Prostate gland (tissue), 2 donors: ENCODE results near the gene ATAT1. TPM values are rescaled to one million over a fixed set of nuclear protein-coding genes. Genes with fewer than 3 reads are reported as not detected.

Experiments
- DNase-seq: peaks from one replicate; pipeline ENCODE4 v3.0.0-alpha.2; 2019; ENCODE audit warnings: low spot score
- H3K27ac ChIP-seq, 2 donors: fragments of 200-600 bp; sonication (generic); 2 replicates each; pipeline ENCODE4 v1.5.1; 2017 to 2019
- H3K27me3 ChIP-seq: fragments of 200-600 bp; sonication (generic); replicated peaks from 2 replicates; pipeline ENCODE4 v1.5.1; 2019; ENCODE audit not compliant: insufficient read depth
- H3K36me3 ChIP-seq, 2 donors: fragments of 200-600 bp; sonication (generic); 1 replicate in 1 of 2; 2 replicates in 1 of 2; pipeline versions ENCODE4 v1.5.1 to v1.8.1; 2017 to 2019
- H3K4me1 ChIP-seq: fragments of 200-600 bp; sonication (generic); replicated peaks from 2 replicates; pipeline ENCODE4 v1.5.1; 2019
- H3K4me3 ChIP-seq, 2 donors: fragments of 200-600 bp; sonication (generic); 2 replicates each; pipeline ENCODE4 v1.5.1; 2017 to 2019
- H3K9me3 ChIP-seq: fragments of 200-600 bp; sonication (generic); 2 replicates; pipeline ENCODE4 v1.5.1; 2017
- POLR2A ChIP-seq: fragments of 450-650 bp; IDR thresholded peaks from one replicate; pipeline ENCODE4 v1.6.1; 2016; ENCODE audit warnings: antibody characterized with exemption, mild to moderate bottlenecking
- POLR2AphosphoS5 ChIP-seq: sonication (generic); formaldehyde crosslinking; IDR thresholded peaks from one replicate; pipeline ENCODE4 v1.6.1; 2017; ENCODE audit warnings: antibody characterized with exemption
- WGBS: methylation state at CpG from one replicate; pipeline ENCODE4 v1.1.5; 2018; 5-methylcytosine and 5-hydroxymethylcytosine counted together
- intact Hi-C: fragments of 100-400 bp; cut with DNase I; formaldehyde crosslinking; loops from one replicate; pipeline ENCODE4 v1.14.2; 2022
- total RNA-seq, 2 donors: library from RNA; depleted of rRNA; stranded (reverse); fragments of >200 nt; gene quantifications; one replicate each; pipeline ENCODE4 v1.1.0, GENCODE V29; 2016
- TF ChIP-seq, protein P1 (sequence below), 4 experiments: fragments of 200-600 bp in 2 of 4; fragments of 450-650 bp in 2 of 4; sonication (generic) in 2 of 4; IDR thresholded peaks; 1 replicate in 3 of 4; 2 replicates in 1 of 4; pipeline ENCODE4 v1.5.1; 2016 to 2019; ENCODE audit warnings: antibody characterized with exemption in 4 of 4, mild to moderate bottlenecking in 2 of 4, moderate library complexity in 2 of 4

Gene ATAT1
- total RNA-seq, 2 donors from 2014 or later = 8.7 to 11.0 TPM

DNA sequence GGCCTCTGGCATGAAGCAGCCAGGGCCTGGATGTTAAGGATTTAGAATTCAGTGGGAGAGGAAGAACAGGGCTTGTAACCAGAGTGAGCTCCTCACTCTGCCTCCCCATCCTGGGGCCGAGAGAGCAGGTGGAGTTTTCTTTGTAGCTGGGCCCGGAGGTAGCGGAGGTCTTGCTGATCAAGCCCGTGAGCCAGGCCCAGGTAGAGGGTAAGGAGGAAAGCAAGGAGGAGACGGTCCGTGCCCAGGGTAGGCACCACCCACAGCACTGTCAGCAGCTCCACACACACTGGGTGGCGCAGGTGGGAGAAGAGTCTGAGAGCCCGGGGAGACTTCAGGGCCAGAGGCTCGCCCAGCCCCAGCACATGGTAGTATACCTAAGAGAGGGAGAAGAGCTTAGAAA, 61.9 kb downstream of the ATAT1 start:
- intact Hi-C loops = loop anchor here (5.0 kb wide), 1 partner anchor 71 kb away; the partner anchor contains the start of genes MRPS18B and PPP1R10
- no peak for DNase-seq
- Histone ChIP-seq H3K36me3 (no peaks in the 10 kb centered on the region), H3K27me3 (no peaks in the 10 kb centered on the region), H3K27ac (peak overlapping the region in 1 of 2 donors; percentile 97), H3K4me3 (no peak overlapping the region), H3K4me1 (peaks cover 4% of the 10 kb centered on the region), H3K9me3 (no peaks in the 10 kb centered on the region)
- 80% methylated on average over 9 of the region's 9 CpGs for WGBS
- no peak for TF ChIP-seq POLR2AphosphoS5
- TF ChIP-seq, protein P1, sequence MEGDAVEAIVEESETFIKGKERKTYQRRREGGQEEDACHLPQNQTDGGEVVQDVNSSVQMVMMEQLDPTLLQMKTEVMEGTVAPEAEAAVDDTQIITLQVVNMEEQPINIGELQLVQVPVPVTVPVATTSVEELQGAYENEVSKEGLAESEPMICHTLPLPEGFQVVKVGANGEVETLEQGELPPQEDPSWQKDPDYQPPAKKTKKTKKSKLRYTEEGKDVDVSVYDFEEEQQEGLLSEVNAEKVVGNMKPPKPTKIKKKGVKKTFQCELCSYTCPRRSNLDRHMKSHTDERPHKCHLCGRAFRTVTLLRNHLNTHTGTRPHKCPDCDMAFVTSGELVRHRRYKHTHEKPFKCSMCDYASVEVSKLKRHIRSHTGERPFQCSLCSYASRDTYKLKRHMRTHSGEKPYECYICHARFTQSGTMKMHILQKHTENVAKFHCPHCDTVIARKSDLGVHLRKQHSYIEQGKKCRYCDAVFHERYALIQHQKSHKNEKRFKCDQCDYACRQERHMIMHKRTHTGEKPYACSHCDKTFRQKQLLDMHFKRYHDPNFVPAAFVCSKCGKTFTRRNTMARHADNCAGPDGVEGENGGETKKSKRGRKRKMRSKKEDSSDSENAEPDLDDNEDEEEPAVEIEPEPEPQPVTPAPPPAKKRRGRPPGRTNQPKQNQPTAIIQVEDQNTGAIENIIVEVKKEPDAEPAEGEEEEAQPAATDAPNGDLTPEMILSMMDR (IDR thresholded peaks at IDR 0.05) = no peak
- no peak for TF ChIP-seq POLR2A

DNA sequence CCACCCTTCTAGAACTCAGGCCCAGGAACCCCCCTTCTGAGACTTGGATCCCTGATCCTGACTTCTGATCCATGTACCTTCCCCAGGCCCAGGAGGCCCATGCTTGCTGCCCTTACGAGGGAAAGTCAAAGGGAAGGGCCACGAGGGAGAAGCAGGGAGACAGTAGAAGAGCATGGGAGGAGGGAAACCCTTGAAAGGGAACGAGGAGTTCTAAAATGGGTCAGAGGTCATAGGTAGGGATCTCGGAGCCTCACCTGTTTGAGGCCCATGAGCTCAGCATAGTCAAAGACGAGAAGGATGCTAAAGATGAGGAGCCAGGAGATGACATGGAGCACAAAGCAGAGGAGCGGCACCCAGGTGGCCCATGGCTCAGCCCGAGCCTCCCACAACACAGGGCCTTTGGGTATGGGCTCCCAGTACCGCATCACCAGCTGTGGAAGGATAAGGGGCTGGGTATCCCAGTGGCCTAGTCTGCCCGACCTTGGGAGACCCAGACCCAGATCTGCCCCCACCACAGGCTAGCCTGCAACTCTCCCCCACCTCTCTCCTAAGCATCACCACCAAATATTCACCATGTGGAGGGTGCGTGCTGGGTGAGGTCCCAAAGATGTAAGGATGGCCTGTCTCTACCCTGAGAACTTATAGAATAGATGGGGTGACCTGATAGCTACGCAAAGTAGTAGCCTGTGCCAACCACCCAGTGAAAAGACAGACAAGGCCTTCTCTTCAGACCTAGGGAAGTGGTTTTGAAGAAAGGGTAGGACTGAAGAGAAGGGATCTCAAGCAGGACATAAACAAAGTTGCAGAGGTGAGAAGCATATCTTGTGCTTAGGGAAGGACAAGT, 62.6 kb downstream of the ATAT1 start:
- Histone ChIP-seq H3K9me3 (no peaks in the 10 kb centered on the region), H3K4me1 (peaks cover 2% of the 10 kb centered on the region), H3K4me3 (no peak overlapping the region), H3K27me3 (no peaks in the 10 kb centered on the region), H3K27ac (peak overlapping the region; percentile 86 to 97), H3K36me3 (no peaks in the 10 kb centered on the region)
- intact Hi-C loops = loop anchor here (5.0 kb wide), 1 partner anchor 72 kb away; the partner anchor contains the start of genes MRPS18B and PPP1R10
- no peak for DNase-seq
- TF ChIP-seq, protein P1 (IDR thresholded peaks at IDR 0.05) = no peak
- TF ChIP-seq POLR2A = no peak
- TF ChIP-seq POLR2AphosphoS5 = no peak
- 84% methylated on average over 11 of the region's 11 CpGs for WGBS

DNA sequence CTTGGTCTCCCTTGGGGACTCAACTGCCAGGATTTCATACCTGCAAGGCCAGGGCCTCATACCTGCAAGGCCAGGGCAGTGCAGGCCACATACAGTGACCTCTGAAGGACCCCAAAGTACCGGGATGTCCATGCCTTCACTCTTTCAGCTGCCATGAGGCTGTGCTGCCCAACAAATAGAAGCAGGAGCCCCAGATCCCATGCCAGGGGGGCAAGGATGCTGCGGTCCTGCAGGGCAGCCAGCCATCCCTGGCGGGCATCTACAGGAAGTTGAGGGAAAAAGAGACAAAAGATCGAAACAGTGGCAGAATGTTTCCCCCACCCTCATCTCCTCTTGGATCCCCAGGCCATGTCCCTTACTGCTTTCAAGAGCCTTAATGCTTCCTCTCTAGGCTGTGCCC, 63.3 kb downstream of the ATAT1 start:
- Histone ChIP-seq H3K4me3 (peak overlapping the region in 1 of 2 donors; percentile 52), H3K27me3 (no peaks in the 10 kb centered on the region), H3K27ac (peak overlapping the region; percentile 85 to 86), H3K4me1 (no peaks in the 10 kb centered on the region), H3K9me3 (no peaks in the 10 kb centered on the region), H3K36me3 (no peaks in the 10 kb centered on the region)
- TF ChIP-seq, protein P1 (IDR thresholded peaks at IDR 0.05) = no peak
- TF ChIP-seq POLR2A (no peak), POLR2AphosphoS5 (no peak)
- intact Hi-C loops = loop anchor here (5.0 kb wide), 1 partner anchor 73 kb away; the partner anchor contains the start of genes MRPS18B and PPP1R10
- no peak for DNase-seq
- WGBS = 14% methylated on average over 4 of the region's 4 CpGs

DNA sequence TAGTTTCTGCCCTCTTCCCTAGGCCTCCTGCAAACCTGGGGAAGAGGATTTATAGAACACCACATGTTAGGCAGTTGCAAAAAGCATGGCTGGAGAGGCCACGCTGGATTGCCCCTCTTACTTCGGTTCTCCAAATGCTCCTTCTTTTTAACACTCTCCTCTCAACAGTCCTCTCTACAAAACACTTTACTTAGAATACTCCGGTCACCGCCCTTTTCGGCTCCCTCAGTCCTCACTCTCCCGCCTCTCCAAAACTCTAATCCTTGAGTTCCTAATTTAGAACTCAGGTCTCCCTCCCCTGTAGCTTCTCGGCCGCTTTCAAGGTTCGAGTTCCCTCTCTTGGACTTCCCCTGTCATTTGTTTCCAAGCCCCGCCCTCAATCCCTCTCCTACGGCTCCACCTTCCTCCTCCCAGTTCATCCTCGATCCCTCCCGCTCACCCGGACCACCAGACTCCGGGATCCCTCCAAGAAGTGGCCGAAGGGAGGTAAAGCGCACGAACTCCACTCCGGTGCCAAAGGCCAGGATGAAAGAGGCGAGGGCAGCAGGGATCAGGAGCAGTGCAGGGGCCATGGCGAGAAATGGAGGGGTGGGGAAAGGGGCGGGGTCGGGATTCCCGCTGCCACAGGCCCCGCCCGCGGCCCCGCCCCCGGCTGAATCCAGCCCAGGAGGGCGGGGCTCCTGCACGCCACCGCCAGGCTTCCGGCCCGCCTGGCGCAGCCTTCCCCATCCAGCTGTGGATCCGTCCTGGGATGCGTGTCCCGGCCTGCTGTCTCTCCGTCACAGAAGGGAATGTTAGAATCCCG, 63.9 kb downstream of the ATAT1 start, which contains the start of gene NRM:
NRM (minus strand) TSS at position 582 of the 805 bp plus-strand sequence; CDS start at position 572, 10 bp downstream.
- peak within 1 kb of the TSS; percentile 85 to 86 for H3K27ac ChIP-seq
- under 1% methylated on average over 40 of the region's 40 CpGs for WGBS
- no peaks in the 10 kb centered on the region for H3K36me3 ChIP-seq
- H3K27me3 ChIP-seq = no peaks in the 10 kb centered on the region
- DNase-seq = peak; percentile 87
- TF ChIP-seq POLR2AphosphoS5 = peak; percentile 78
- peak; percentile 22 for TF ChIP-seq POLR2A
- TF ChIP-seq, protein P1 (IDR thresholded peaks at IDR 0.05) = peak in 2 of 4 experiments; percentile 13 to 19
- H3K4me3 ChIP-seq = peak within 1 kb of the TSS; percentile 50 to 52
- H3K9me3 ChIP-seq = no peaks in the 10 kb centered on the region
- H3K4me1 ChIP-seq = no peaks in the 10 kb centered on the region
- intact Hi-C loops = no loop called here
